HG02642 (cell line): Measurements from ENCODE around the gene RNF19B.
"Not testable (repeated sequence)": the region's sequence is repeated elsewhere in the genome, so short reads cannot be mapped to it uniquely, and the experiment has no call there.

Experiments used
- ATAC-seq: cut with Tn5 transposase; IDR thresholded peaks from one replicate; pipeline ENCODE4 v1.9.1; 2021; ENCODE audit warnings: mild to moderate bottlenecking; ENCODE audit not compliant: unreplicated experiment, poor library complexity

Gene RNF19B

DNA sequence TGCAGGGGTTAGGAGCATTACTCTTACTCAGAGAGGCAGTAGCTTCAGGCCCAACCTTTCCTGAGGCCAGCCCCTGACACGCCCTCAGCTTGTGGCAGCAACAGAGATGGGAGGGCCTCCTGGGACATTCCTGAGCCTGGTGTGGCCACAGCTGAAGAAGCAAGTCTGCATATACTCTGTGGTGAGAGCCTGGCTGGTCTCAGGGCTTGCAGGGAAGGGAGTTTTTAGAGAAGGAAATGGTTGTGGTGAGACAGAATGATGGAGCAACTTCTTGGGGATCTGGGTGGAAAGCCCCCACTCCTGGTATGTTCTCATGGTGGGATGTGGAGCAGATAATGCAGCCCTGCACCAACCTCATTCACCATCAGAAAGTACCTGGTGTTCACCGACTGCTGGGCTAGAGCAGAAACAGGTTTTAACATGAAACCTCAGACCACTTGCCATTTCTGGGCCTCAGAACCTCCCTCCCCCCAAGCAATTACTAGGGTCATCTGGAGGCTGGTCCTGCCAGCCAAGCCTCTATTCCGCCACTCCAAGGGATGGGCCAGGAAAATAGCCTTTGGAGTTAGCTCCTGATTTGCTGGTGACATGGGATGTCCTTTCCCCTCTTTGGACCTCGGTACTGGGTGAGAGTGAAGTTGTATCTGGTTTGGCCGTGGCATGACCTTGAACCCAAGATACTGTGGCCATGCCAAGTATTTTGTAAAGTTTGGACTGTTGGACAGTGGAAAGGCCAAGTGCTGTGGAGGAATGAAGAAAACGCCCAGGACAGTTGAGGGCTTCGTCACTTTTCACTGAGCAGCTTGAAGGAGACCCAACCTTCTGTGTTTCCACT is 28.1 kb upstream of the RNF19B start:
- peak; percentile 81 for ATAC-seq

DNA sequence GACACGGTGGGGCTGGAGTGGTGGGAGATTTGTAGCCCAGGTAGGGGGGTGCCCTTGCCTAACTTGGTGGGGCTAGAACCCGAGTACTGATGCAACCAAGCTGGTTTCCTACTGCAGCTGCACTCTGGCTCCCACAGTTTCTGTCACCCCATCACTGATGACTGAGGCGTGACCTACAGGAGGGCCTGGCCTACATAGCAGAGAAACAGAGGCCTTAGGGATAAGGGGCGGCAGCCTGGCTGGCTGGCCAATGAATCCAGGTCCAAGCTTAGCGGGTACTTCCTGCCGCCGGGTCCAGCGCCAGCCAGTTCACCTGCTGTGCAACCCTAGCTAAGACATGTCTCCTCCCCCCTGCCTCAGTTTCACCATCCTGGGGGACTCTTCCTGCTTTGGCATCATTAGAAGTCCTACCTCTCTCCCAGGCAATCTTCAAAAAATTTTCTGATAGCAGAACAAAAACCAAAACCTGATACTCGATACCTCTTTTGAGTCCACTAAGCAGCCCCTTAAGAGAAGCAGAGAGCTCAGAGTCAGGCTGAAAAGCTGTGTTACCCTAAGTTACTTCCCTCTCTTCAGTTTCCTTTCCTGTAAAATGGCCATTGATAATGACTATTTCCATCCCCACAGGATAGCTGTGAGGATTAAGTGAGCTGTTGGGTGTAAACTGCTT is 27.3 kb upstream of the RNF19B start:
- ATAC-seq: peak; percentile 25

DNA sequence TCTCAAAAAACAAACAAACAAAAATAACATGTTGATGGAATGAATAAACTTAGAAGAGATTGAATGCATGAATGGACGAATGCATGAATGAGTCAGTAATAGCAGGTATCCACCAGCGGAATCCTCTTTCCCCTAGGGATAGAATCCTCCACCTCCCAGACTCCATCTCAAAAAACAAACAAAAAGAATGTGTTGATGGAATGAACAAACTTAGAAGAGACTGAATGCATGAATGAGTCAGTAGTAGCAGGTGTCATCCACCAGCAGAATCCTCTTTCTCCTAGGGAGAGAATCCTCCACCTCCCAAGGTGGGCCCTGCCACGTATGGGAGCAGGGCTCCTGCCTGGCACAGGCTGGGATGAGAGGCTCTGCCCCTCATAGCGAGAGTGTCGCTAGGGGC is 26.8 kb upstream of the RNF19B start:
- ATAC-seq: no peak

DNA sequence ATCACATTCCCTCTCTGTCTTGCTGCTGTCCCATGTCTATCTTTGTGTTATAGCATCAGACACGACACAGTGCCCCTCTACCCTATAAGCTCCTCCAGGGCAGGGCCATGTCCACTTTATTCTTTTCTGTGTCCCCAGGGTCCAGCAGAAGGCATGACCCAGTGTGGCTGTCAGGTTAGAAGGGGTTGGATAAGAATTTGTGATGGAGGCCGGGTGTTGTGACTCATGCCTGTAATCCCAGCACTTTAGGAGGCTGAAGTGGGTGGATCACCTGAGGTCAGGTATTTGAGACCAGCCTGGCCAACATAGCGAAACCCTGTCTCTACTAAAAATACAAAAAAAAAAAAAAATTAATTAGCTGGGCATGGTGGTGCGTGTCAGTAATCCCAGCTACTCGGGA is 26.3 kb upstream of the RNF19B start:
- no peak for ATAC-seq

GRCh38 chr1:32989160-32990050 is 24.8 kb upstream of the RNF19B start:
- no peak for ATAC-seq

DNA sequence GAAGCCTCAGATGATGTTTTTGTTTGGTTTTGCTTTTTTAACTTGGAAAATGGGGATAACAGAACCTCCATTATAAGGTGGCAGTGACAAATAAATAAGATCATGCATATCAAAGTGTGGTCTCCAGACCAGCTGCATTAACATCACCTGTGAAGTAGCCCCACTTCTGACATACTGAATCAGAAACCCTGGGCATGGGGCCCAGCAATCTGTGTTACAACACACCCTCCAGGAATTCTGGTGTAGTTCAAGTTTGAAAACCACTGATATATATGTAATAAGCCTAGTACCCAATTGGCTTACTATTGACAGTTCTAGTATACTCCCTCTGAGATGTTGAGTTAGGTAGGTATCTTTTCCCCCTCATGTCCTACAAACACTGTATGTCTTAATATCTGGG is 24.1 kb upstream of the RNF19B start:
- no peak for ATAC-seq

DNA sequence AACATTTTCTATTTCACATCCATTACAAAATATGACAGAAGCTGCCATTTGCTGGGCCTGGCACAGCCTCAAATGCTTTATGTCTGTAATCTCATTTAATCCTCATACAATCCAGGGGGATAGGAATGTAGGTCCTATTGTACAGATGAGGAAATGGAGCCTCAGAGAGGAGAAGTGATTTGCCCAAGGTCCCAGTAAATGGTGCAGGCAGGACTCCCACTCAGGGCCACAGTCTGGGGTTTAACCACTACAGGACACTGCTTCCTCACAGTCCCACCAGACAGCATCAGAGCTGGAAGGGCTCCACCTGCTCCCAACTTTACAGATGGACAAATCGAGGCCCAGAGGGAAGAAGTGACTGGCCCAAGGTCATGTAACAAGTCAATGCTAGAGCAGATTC is 20.6 kb upstream of the RNF19B start:
- ATAC-seq: no peak

DNA sequence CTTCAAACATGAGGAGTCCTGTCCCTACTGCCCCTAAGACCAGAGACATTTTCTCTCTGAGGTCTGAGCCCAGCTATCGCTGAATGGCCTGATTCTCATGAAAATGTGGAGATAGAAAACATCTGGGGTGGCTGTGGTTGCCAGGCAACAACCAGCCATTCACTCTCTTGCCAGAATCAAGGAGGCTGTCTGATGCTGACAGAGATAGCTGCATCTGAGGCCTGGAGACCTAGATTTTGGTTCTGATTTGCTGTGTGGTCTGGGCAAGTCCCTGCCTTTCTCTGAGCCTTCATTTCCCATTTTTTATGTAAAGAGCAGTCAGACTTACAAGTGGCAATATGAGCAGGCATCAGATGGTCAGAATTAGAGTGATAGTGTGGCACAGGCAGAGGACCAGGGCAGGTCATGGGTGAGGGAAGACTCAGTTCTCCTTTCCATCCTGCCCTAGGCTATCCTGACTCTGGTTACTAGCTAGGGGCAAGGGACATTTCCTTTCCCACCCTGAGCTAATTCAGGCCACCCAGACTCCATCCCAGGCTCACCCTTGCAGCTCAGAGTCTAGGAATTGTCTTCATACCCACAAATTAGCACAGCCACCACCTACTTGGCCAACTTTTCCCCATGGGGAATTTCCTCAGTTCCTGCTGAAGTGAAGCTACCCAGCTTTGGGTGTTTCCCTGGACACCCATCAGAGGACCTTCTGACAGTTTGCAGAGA is 20.0 kb upstream of the RNF19B start:
- no peak for ATAC-seq

DNA sequence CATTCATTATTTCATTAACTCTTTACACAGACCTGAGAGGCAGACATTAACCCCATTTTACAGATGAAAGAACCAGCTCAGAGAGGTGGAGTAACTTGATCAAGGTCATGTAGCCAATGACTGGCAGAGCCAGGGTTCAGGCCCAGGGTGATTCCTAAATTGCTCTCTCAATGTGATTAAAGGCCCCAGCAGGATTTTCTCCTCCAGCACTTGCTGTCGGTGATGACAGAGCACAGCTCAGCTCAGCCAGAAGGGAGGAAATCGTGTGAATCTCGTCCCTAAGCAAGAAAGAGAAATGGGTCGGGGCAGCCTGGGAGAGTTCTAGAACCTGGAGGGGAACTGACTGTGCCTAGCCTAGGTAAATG is 19.5 kb upstream of the RNF19B start:
- no peak for ATAC-seq

- no peak for ATAC-seq
Measured at GRCh38 chr1:32983020-32983419, 18.4 kb upstream of the RNF19B start.

DNA sequence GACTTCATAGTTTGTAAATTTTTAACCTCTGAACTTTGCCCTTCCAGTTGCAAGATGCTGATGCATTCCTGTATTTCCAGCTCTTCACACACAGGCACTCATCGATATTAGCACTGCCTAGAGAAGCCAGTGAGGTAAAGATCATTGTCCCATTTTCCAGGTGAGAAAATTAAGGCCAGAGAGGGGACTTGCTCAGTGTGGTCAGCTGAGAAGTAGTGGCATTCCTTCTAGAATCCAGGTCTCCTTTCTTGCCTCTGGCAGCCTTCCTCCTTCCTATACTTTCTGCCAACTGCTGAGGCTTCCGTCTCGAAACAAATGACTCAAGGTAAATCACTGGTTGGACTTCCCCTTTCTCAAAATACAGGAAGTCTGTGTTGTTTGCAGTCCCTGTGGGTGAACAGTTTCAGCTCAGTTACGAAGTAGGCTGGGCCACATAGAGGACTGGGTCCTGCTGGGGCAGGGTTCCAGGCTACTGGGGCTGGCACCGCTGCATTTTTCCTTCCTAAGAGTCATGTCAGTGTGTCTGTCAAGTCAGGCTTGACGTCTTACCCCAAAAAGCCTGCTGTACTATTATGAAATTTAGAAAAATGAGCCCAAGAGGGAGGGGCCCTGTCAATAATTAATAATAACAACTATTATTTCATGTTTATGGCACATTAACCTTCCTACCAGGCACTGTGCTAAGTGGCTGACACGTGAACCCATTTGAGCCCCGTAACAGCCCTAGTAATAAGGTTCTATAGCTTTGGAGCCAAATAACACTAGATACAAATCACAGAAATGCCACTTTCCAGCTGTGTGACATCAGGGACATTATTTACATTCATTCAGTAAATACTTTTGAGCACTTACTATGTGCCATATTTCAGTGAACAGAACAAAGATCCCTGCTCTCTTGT is 16.6 kb upstream of the RNF19B start:
- ATAC-seq: peak; percentile 92

GRCh38 chr1:32980080-32980479 is 15.5 kb upstream of the RNF19B start:
- no peak for ATAC-seq

DNA sequence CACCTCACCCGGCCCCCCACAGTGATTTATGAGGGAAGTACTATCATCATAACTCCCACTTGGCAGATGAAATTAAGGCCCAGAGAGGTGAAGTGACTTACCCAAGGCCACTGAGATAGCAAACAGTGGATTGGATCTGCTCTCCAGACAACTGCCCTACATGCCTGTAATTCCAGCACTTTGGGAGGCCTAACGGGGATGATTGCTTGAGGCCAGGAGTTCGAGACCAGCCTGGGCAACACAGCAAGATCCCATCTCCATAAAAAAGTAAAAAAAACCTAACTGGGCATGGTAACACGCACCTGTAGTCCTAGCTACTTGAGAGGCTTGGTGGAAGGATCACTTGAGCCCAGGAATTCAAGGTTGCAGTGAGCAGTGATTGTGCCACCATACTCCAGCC is 14.2 kb upstream of the RNF19B start:
- ATAC-seq: no peak

- ATAC-seq: no peak
Measured at GRCh38 chr1:32977546-32978087, 13.0 kb upstream of the RNF19B start.

DNA sequence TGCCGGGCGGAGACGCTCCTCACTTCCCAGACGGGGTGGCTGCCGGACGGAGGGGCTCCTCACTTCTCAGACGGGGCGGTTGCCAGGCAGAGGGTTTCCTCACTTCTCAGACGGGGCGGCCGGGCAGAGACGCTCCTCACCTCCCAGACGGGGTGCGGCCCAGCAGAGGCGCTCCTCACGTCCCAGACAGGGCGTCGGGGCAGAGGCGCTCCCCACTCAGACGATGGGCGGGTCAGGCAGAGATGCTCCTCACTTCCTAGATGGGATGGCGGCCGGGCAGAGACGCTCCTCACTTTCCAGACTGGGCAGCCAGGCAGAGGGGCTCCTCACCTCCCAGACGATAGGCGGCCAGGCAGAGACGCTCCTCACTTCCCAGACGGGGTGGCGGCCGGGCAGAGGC is 10.4 kb upstream of the RNF19B start:
- not testable (repeated sequence) for ATAC-seq

DNA sequence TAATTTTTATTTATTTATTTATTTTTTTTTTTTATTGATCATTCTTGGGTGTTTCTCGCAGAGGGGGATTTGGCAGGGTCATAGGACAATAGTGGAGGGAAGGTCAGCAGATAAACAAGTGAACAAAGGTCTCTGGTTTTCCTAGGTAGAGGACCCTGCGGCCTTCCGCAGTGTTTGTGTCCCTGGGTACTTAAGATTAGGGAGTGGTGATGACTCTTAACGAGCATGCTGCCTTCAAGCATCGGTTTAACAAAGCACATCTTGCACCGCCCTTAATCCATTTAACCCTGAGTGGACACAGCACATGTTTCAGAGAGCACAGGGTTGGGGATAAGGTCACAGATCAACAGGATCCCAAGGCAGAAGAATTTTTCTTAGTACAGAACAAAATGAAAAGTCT is 8.8 kb upstream of the RNF19B start:
- ATAC-seq: not testable (repeated sequence)

GRCh38 chr1:32972814-32973428 is 8.3 kb upstream of the RNF19B start:
- no peak for ATAC-seq

DNA sequence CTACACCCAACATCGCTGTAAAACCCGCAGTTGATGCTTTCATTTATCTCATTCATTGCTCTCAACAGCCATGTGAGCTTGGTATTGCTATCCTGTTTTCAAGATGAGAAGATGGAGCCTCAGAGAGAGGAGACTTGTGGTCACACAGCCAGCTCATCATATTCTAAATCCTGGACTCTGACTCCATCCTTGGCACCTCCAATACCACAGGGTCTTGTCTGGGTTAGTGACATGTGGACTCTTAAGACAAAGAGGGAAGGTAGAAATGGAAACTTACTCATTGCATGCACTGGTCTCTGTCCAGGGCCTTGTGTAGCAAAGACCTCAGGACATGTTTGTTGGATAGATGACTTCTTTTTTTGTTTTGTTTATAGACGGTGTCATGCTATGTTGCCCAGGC is 7.0 kb upstream of the RNF19B start:
- no peak for ATAC-seq

DNA sequence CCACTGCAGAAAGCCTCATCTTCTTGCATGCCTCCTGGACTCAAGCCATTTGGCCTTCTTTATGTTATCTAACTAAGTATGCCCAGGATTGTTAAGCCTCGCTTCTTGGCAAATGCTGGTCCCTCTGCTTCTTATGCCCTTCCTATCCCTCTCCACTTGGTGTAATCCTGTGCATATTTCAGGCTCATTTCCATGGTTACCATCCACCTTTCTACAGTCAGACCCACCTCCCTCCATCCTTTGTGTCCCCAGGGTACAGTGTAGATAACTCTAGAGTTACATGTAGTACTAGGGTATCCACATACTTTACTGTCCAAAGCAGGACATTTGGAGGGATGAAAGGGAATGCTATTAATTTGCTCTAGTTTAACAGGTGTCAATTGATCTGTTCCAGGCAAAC is 6.5 kb upstream of the RNF19B start:
- no peak for ATAC-seq
